ENCODE measurements around the gene GAB2.

Gene GAB2

GRCh38 chr11:78257654-78258053 is 160.0 kb downstream of the GAB2 start:
- H2AFZ ChIP-seq (ENCODE audit: low read length), result no peak overlapping the region
- H3K36me3 ChIP-seq (ENCODE audit: insufficient read depth, low read length), result no peaks in the 10 kb centered on the region
- no peaks in the 10 kb centered on the region for H3K9me2 ChIP-seq (ENCODE audit: low read depth, low read length)
- no peaks in the 10 kb centered on the region for H3K79me2 ChIP-seq (ENCODE audit: insufficient read depth, low read length)
- H3K9ac ChIP-seq (ENCODE audit: low read length), result no peak overlapping the region
- H3K4me1 ChIP-seq (ENCODE audit: insufficient read depth, low read length, severe bottlenecking), result no peaks in the 10 kb centered on the region
- no peak overlapping the region for H3K4me2 ChIP-seq (ENCODE audit: low read length)
- peaks cover 3% of the 10 kb centered on the region; the same call in 1 of the 2 replicates for H3K27me3 ChIP-seq (ENCODE audit: insufficient read depth, low read length)
- no peaks in the 10 kb centered on the region for H4K20me1 ChIP-seq (ENCODE audit: insufficient read depth, low read length)
- no peak for TF ChIP-seq EZH2 (IDR thresholded peaks at IDR 0.05; ENCODE audit: borderline replicate concordance, low read length)
- TF ChIP-seq CTCF (IDR thresholded peaks at IDR 0.05; ENCODE audit: low read length), result no peak
- no peak overlapping the region for H3K27ac ChIP-seq (ENCODE audit: low read depth, low read length, poor library complexity, severe bottlenecking)
- H3F3A ChIP-seq (ENCODE audit: insufficient read depth, low read length), result no peaks in the 10 kb centered on the region
- H3K4me3 ChIP-seq (ENCODE audit: low read depth, low read length, poor library complexity, severe bottlenecking), result no peak overlapping the region
- no peaks in the 10 kb centered on the region for H3K9me3 ChIP-seq (ENCODE audit: low read length)

- no peak for TF ChIP-seq EZH2 (IDR thresholded peaks at IDR 0.05; ENCODE audit: borderline replicate concordance, low read length)
- TF ChIP-seq CTCF (IDR thresholded peaks at IDR 0.05; ENCODE audit: low read length), result no peak
- Histone ChIP-seq H3K79me2 (ENCODE audit: insufficient read depth, low read length) (no peaks in the 10 kb centered on the region), H3K27me3 (ENCODE audit: insufficient read depth, low read length) (peaks cover 3% of the 10 kb centered on the region; the same call in 1 of the 2 replicates), H2AFZ (ENCODE audit: low read length) (no peak overlapping the region), H3F3A (ENCODE audit: insufficient read depth, low read length) (no peaks in the 10 kb centered on the region), H3K9ac (ENCODE audit: low read length) (no peak overlapping the region), H4K20me1 (ENCODE audit: insufficient read depth, low read length) (no peaks in the 10 kb centered on the region), H3K9me2 (ENCODE audit: low read depth, low read length) (no peaks in the 10 kb centered on the region), H3K27ac (ENCODE audit: low read depth, low read length, poor library complexity, severe bottlenecking) (no peak overlapping the region), H3K4me2 (ENCODE audit: low read length) (no peak overlapping the region), H3K4me3 (ENCODE audit: low read depth, low read length, poor library complexity, severe bottlenecking) (no peak overlapping the region), H3K36me3 (ENCODE audit: insufficient read depth, low read length) (no peaks in the 10 kb centered on the region), H3K9me3 (ENCODE audit: low read length) (no peaks in the 10 kb centered on the region), H3K4me1 (ENCODE audit: insufficient read depth, low read length, severe bottlenecking) (no peaks in the 10 kb centered on the region)
Measured at GRCh38 chr11:78256962-78257361, 160.7 kb downstream of the GAB2 start.

- Histone ChIP-seq H3F3A (ENCODE audit: insufficient read depth, low read length) (no peaks in the 10 kb centered on the region), H3K4me2 (ENCODE audit: low read length) (no peak overlapping the region), H3K9me3 (ENCODE audit: low read length) (no peaks in the 10 kb centered on the region), H3K36me3 (ENCODE audit: insufficient read depth, low read length) (no peaks in the 10 kb centered on the region), H3K9me2 (ENCODE audit: low read depth, low read length) (no peaks in the 10 kb centered on the region), H3K27me3 (ENCODE audit: insufficient read depth, low read length) (peaks cover 3% of the 10 kb centered on the region; the same call in 1 of the 2 replicates), H3K9ac (ENCODE audit: low read length) (no peak overlapping the region), H3K79me2 (ENCODE audit: insufficient read depth, low read length) (no peaks in the 10 kb centered on the region), H3K4me3 (ENCODE audit: low read depth, low read length, poor library complexity, severe bottlenecking) (no peak overlapping the region), H3K27ac (ENCODE audit: low read depth, low read length, poor library complexity, severe bottlenecking) (no peak overlapping the region), H3K4me1 (ENCODE audit: insufficient read depth, low read length, severe bottlenecking) (no peaks in the 10 kb centered on the region), H2AFZ (ENCODE audit: low read length) (no peak overlapping the region), H4K20me1 (ENCODE audit: insufficient read depth, low read length) (no peaks in the 10 kb centered on the region)
- TF ChIP-seq EZH2 (IDR thresholded peaks at IDR 0.05; ENCODE audit: borderline replicate concordance, low read length), result no peak
- TF ChIP-seq CTCF (IDR thresholded peaks at IDR 0.05; ENCODE audit: low read length), result no peak
Measured at GRCh38 chr11:78255919-78256318, 161.7 kb downstream of the GAB2 start.
